Testis (tissue), 2 donors: ENCODE data around the gene SINHCAF.
"Not testable (repeated sequence)": the region's sequence is repeated elsewhere in the genome, so short reads cannot be mapped to it uniquely, and the experiment has no call there.

Source experiments
- POLR2A ChIP-seq: fragments of 450-650 bp; IDR thresholded peaks from one replicate; pipeline ENCODE4 v1.6.1; 2017; ENCODE audit warnings: antibody characterized with exemption, mild to moderate bottlenecking, moderate library complexity
- TF ChIP-seq, protein P1 (sequence below), 3 experiments: fragments of 450-650 bp in 2 of 3; fragments of 200-600 bp in 1 of 3; sonication (generic) in 1 of 3; IDR thresholded peaks; one replicate each; pipeline ENCODE4 v1.5.1; 2016 to 2019; ENCODE audit warnings: antibody characterized with exemption in 3 of 3, mild to moderate bottlenecking in 2 of 3, moderate library complexity in 1 of 3

DNA sequence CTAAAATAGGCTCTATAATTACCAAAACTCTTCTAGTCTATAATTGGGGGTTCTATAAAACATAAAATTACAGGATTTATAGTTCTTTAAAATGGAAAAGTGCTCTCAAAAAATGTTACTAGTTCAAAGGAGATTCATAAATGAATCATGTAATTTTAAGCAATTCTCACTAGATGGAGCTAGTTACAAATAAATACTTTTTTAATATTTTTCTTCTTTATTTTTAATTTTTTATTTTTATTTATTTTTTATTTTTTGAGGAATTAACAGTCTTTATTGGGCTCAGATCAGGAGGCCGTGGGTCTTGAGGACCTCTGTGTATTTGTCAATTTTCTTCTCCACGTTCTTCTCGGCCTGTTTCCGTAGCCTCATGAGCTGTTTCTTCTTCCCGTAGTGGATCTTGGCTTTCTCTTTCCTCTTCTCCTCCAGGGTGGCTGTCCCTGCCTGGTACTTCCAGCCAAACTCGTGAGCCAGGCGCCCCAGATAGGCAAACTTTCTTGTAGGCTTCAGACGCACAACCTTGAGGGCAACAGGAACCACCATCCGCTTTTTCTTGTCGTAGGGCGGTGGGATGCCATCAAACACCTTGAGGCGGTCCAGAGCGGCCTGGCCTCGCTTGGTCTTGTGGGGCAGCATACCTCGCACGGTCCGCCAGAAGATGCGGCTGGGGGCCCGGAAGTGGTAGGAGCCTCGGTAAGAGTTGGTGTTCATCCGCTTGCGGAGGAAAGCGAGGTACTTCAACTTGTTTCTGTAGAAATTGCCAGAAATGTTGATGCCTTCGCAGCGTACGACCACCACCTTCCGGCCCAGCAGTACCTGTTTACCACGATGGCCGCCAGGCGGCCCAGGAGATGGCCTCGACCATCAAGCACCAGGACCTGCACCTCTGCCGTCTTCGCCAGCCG lies 74.0 kb downstream of the SINHCAF start:
- TF ChIP-seq, protein P1, sequence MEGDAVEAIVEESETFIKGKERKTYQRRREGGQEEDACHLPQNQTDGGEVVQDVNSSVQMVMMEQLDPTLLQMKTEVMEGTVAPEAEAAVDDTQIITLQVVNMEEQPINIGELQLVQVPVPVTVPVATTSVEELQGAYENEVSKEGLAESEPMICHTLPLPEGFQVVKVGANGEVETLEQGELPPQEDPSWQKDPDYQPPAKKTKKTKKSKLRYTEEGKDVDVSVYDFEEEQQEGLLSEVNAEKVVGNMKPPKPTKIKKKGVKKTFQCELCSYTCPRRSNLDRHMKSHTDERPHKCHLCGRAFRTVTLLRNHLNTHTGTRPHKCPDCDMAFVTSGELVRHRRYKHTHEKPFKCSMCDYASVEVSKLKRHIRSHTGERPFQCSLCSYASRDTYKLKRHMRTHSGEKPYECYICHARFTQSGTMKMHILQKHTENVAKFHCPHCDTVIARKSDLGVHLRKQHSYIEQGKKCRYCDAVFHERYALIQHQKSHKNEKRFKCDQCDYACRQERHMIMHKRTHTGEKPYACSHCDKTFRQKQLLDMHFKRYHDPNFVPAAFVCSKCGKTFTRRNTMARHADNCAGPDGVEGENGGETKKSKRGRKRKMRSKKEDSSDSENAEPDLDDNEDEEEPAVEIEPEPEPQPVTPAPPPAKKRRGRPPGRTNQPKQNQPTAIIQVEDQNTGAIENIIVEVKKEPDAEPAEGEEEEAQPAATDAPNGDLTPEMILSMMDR (IDR thresholded peaks at IDR 0.05), result peak in 1 of 3 experiments; percentile 52
- TF ChIP-seq POLR2A, result not testable (repeated sequence)
